Progenitor cell of endocrine pancreas (in vitro differentiated cells): ENCODE results near the gene RAB37. TPM values are rescaled to one million over a fixed set of nuclear protein-coding genes. Genes with fewer than 3 reads are reported as not detected.

ENCODE experiments used
- DNase-seq: peaks from one replicate; pipeline ENCODE4 v3.0.0; 2021; ENCODE audit warnings: low spot score; ENCODE audit not compliant: unreplicated experiment
- H3K27ac Mint-ChIP-seq: 2 replicates; pipeline ENCODE4 v1.8.0; 2021; ENCODE audit warnings: mild to moderate bottlenecking, moderate library complexity, mixed read lengths
- H3K27me3 Mint-ChIP-seq: 2 replicates; pipeline ENCODE4 v1.8.0; 2021; ENCODE audit warnings: mixed read lengths
- H3K36me3 Mint-ChIP-seq: 2 replicates; pipeline ENCODE4 v1.8.0; 2022; ENCODE audit warnings: mixed read lengths; ENCODE audit not compliant: insufficient read depth
- H3K4me1 Mint-ChIP-seq: 2 replicates; pipeline ENCODE4 v1.8.0; 2021; ENCODE audit warnings: low read depth, mixed read lengths
- H3K4me3 Mint-ChIP-seq: 2 replicates; pipeline ENCODE4 v1.8.0; 2021; ENCODE audit warnings: low read depth, mild to moderate bottlenecking, moderate library complexity, mixed read lengths
- H3K9me3 Mint-ChIP-seq: 2 replicates; pipeline ENCODE4 v1.8.0; 2021; ENCODE audit warnings: low read depth, mixed read lengths
- total RNA-seq: library from RNA; stranded (reverse); gene quantifications from 2 replicates; pipeline ENCODE4 v1.2.1, GENCODE V29; 2021
- TF ChIP-seq, protein P1 (sequence below): fragments of 200-600 bp; sonication (generic); IDR thresholded peaks from one replicate; pipeline ENCODE4 v1.5.0; 2021; ENCODE audit warnings: antibody characterized with exemption, mild to moderate bottlenecking; ENCODE audit not compliant: unreplicated experiment

Gene RAB37
- total RNA-seq, 1 donor from 2014 or later: 3.2 TPM

DNA sequence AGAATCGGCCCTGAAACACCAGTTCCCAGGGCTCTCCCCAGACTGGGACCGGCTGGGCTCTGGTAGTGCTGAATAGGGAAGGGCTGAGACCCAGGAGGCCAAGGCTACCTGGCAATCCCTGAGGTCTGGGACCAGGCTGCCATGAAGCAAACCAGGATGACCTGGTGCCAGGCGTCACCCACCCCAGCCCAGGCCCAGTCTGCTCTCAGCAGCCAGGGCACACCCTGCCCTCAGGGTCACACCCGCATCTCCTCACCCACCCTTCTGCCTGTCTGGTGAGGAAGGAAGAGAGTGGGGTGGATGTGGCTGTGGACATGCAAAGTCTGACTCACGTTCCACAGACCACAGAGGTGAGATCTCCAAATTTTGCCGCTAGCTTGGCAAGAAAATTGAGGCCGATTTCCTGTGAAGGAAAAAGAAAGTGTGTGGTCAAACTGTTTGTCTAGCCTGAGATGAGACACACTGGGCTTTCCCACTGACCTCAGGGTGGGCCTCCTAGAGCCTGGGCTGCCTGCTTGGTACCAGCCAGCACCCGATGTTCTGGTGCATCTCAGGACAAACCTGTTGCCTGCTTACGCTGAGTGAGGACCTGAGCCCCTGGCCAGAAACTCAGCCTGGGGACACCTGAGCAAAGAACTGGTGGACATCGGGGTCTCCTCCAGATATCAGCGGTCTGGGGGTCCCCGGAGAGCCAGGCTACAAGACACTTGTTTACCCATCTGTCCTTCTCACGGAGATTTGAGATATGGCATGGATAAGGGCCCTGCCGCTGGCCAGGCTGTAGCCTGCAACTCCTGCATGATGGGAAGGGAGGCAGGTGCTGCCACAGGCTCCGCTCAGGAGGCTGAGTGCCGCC lies 6.3 kb upstream of the RAB37 start:
- no peak overlapping the region for H3K4me3 Mint-ChIP-seq
- no peak for DNase-seq
- peaks cover 3% of the 10 kb centered on the region for H3K27me3 Mint-ChIP-seq
- no peaks in the 10 kb centered on the region for H3K9me3 Mint-ChIP-seq
- TF ChIP-seq, protein P1, sequence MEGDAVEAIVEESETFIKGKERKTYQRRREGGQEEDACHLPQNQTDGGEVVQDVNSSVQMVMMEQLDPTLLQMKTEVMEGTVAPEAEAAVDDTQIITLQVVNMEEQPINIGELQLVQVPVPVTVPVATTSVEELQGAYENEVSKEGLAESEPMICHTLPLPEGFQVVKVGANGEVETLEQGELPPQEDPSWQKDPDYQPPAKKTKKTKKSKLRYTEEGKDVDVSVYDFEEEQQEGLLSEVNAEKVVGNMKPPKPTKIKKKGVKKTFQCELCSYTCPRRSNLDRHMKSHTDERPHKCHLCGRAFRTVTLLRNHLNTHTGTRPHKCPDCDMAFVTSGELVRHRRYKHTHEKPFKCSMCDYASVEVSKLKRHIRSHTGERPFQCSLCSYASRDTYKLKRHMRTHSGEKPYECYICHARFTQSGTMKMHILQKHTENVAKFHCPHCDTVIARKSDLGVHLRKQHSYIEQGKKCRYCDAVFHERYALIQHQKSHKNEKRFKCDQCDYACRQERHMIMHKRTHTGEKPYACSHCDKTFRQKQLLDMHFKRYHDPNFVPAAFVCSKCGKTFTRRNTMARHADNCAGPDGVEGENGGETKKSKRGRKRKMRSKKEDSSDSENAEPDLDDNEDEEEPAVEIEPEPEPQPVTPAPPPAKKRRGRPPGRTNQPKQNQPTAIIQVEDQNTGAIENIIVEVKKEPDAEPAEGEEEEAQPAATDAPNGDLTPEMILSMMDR: no peak
- no peaks in the 10 kb centered on the region for H3K36me3 Mint-ChIP-seq
- H3K27ac Mint-ChIP-seq: no peak overlapping the region
- H3K4me1 Mint-ChIP-seq: no peaks in the 10 kb centered on the region

GRCh38 chr17:74731347-74731605 lies 5.8 kb upstream of the RAB37 start:
- TF ChIP-seq, protein P1: no peak
- Mint-ChIP-seq H3K27ac (no peak overlapping the region), H3K36me3 (no peaks in the 10 kb centered on the region), H3K27me3 (peaks cover 5% of the 10 kb centered on the region), H3K4me1 (peaks cover 2% of the 10 kb centered on the region), H3K9me3 (no peaks in the 10 kb centered on the region), H3K4me3 (no peak overlapping the region)
- no peak for DNase-seq

- H3K27me3 Mint-ChIP-seq: peaks cover 7% of the 10 kb centered on the region
- H3K4me1 Mint-ChIP-seq: peaks cover 5% of the 10 kb centered on the region
- DNase-seq: no peak
- H3K4me3 Mint-ChIP-seq: no peak overlapping the region
- TF ChIP-seq, protein P1: no peak
- no peaks in the 10 kb centered on the region for H3K36me3 Mint-ChIP-seq
- H3K9me3 Mint-ChIP-seq: no peaks in the 10 kb centered on the region
- H3K27ac Mint-ChIP-seq: no peak overlapping the region
Measured at GRCh38 chr17:74732042-74732867, 4.8 kb upstream of the RAB37 start.

DNA sequence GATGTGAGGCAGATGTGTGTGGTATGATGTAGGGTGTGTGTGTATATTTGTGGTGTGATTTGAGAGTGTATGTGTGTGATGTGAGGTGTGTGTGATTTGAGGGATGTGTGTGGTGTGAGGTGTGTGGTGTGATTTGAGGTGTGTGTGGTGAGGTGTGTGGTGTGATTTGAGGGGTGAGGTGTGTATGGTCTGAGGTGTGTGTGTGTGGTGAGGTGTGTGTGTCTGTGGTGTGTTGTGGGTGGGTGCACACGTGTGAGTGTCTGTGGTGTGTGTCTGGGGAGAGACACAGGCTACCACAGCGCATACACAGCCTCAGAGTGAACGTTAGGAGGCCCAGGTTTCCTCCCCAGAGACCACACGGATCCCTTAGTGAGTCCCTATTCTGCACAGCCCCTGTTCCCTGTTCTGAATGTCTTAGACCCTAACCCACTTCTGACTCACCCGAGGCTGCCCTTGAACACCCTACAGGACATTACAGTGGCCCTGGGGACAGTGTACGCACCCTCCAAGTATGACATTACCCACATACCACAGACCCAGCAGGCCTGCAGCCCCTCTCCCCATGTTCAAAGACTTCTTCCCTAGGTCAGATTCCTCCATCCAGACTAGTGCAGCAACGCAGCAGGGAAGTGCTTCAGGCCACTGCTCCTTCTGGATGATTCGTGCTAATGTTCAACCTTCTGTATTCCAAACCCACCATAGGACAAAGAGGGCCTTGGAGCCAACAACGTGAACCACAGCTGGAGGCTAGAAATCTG lies 3.5 kb upstream of the RAB37 start:
- Mint-ChIP-seq H3K9me3 (no peaks in the 10 kb centered on the region), H3K36me3 (no peaks in the 10 kb centered on the region), H3K4me3 (no peak overlapping the region), H3K27me3 (peaks cover 7% of the 10 kb centered on the region), H3K4me1 (peaks cover 14% of the 10 kb centered on the region), H3K27ac (no peak overlapping the region)
- DNase-seq: no peak
- TF ChIP-seq, protein P1: no peak

DNA sequence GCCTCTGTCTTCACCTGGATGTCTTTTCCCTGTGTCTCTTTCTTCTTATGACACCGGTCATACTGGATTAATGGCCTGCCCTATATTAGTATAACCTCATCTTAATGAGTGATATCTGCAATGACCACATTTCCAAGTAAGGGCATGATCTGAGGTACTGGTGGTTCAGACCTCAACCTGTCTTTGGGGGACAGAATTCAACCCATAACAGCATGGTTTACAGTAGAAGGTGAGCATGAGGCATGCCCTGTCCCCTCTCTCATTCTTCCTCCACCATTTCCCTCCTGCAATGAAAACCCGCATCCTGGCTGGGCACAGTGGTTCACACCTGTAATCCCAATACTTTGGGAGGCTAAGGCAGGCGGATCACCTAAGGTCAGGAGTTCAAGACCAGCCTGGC lies 2.8 kb upstream of the RAB37 start:
- Mint-ChIP-seq H3K27ac (no peak overlapping the region), H3K27me3 (peaks cover 10% of the 10 kb centered on the region), H3K4me3 (no peak overlapping the region), H3K4me1 (peaks cover 17% of the 10 kb centered on the region), H3K36me3 (no peaks in the 10 kb centered on the region), H3K9me3 (no peaks in the 10 kb centered on the region)
- DNase-seq: no peak
- TF ChIP-seq, protein P1: no peak
